H9 (cell line): ENCODE measurements around the gene PDE8A. TPM values are rescaled to one million over a fixed set of nuclear protein-coding genes. Genes with fewer than 3 reads are reported as not detected.

Experiments
- DNase-seq: peaks from one replicate; pipeline ENCODE4 v3.0.0-alpha.2; 2017
- H2AFZ ChIP-seq: one replicate; pipeline ENCODE4 v1.6.1; 2013; ENCODE audit warnings: mild to moderate bottlenecking, low read length, control low read depth, moderate library complexity
- H2AK5ac ChIP-seq: 2 replicates; pipeline ENCODE4 v1.6.1; 2013; ENCODE audit warnings: low read length, control low read depth, mixed read lengths; ENCODE audit not compliant: insufficient read length
- H2BK120ac ChIP-seq: one replicate; pipeline ENCODE4 v1.6.1; 2013; ENCODE audit warnings: low read depth, mild to moderate bottlenecking, low read length, control low read depth, inconsistent platforms; ENCODE audit not compliant: poor library complexity, severe bottlenecking
- H2BK12ac ChIP-seq: 2 replicates; pipeline ENCODE4 v1.6.1; 2013; ENCODE audit warnings: low read length, control low read depth, mixed read lengths, low read depth; ENCODE audit not compliant: insufficient read length
- H2BK15ac ChIP-seq: 2 replicates; pipeline ENCODE4 v1.6.1; 2013; ENCODE audit warnings: low read depth, low read length, control low read depth
- H2BK20ac ChIP-seq: one replicate; pipeline ENCODE4 v1.6.1; 2013; ENCODE audit warnings: low read depth, mild to moderate bottlenecking, low read length, control low read depth, inconsistent platforms; ENCODE audit not compliant: poor library complexity, severe bottlenecking
- H2BK5ac ChIP-seq: 2 replicates; pipeline ENCODE4 v1.6.1; 2013; ENCODE audit warnings: low read length, control low read depth, mixed read lengths; ENCODE audit not compliant: insufficient read length
- H3K14ac ChIP-seq: 2 replicates; pipeline ENCODE4 v1.6.1; 2013; ENCODE audit warnings: low read length, control low read depth; ENCODE audit not compliant: insufficient read depth
- H3K18ac ChIP-seq: 2 replicates; pipeline ENCODE4 v1.6.1; 2013; ENCODE audit warnings: low read depth, mild to moderate bottlenecking, mixed read lengths, low read length, control low read depth; ENCODE audit not compliant: insufficient read length
- H3K23ac ChIP-seq: 2 replicates; pipeline ENCODE4 v1.6.1; 2013; ENCODE audit warnings: low read length, control low read depth, mixed read lengths, low read depth; ENCODE audit not compliant: insufficient read length
- H3K23me2 ChIP-seq: 2 replicates; pipeline ENCODE4 v1.6.1; 2013; ENCODE audit warnings: low read depth, mild to moderate bottlenecking, mixed read lengths, low read length, control low read depth; ENCODE audit not compliant: insufficient read length, poor library complexity, severe bottlenecking
- H3K27ac ChIP-seq: 2 replicates; pipeline ENCODE4 v1.5.1; 2013; ENCODE audit warnings: low read length, control low read depth, mixed read lengths, low read depth; ENCODE audit not compliant: insufficient read length
- H3K27me3 ChIP-seq: 2 replicates; pipeline ENCODE4 v1.6.1; 2013; ENCODE audit warnings: low read length, control low read depth, inconsistent platforms; ENCODE audit not compliant: insufficient read depth
- H3K4ac ChIP-seq: 2 replicates; pipeline ENCODE4 v1.6.1; 2013; ENCODE audit warnings: low read depth, mild to moderate bottlenecking, control low read depth, inconsistent platforms, low read length, moderate library complexity
- H3K4me1 ChIP-seq: 2 replicates; pipeline ENCODE4 v1.6.1; 2013; ENCODE audit warnings: low read length, control low read depth, inconsistent platforms; ENCODE audit not compliant: insufficient read depth
- H3K4me2 ChIP-seq: 2 replicates; pipeline ENCODE4 v1.6.1; 2013; ENCODE audit warnings: low read length, control low read depth, mixed read lengths; ENCODE audit not compliant: insufficient read length, insufficient read depth
- H3K56ac ChIP-seq: 2 replicates; pipeline ENCODE4 v1.6.1; 2013; ENCODE audit warnings: low read depth, mild to moderate bottlenecking, mixed read lengths, low read length, control low read depth; ENCODE audit not compliant: insufficient read length
- H3K79me1 ChIP-seq: 2 replicates; pipeline ENCODE4 v1.6.1; 2013; ENCODE audit warnings: low read depth, mild to moderate bottlenecking, moderate library complexity, low read length, control low read depth, inconsistent platforms; ENCODE audit not compliant: insufficient read depth, poor library complexity, severe bottlenecking
- H3K79me2 ChIP-seq: 2 replicates; pipeline ENCODE4 v1.6.1; 2013; ENCODE audit warnings: low read length, control low read depth, inconsistent platforms; ENCODE audit not compliant: insufficient read depth
- H3K9ac ChIP-seq: 2 replicates; pipeline ENCODE4 v1.6.1; 2013; ENCODE audit warnings: low read length, control low read depth, mixed read lengths; ENCODE audit not compliant: insufficient read length; ENCODE audit errors: extremely low read depth
- H3K9me3 ChIP-seq: one replicate; pipeline ENCODE4 v1.6.1; 2013; ENCODE audit warnings: low read depth, low read length, inconsistent platforms; ENCODE audit not compliant: control insufficient read depth
- H3T11ph ChIP-seq: one replicate; pipeline ENCODE4 v1.6.1; 2013; ENCODE audit warnings: mild to moderate bottlenecking, low read length, control low read depth, inconsistent platforms
- H4K20me1 ChIP-seq: one replicate; pipeline ENCODE4 v1.6.1; 2013; ENCODE audit not compliant: control insufficient read depth, insufficient read length, insufficient read depth
- H4K5ac ChIP-seq: 2 replicates; pipeline ENCODE4 v1.6.1; 2013; ENCODE audit warnings: low read depth, mild to moderate bottlenecking, mixed read lengths, low read length, control low read depth; ENCODE audit not compliant: insufficient read length
- H4K8ac ChIP-seq: replicated peaks from 2 replicates; pipeline ENCODE4 v1.6.1; 2013; ENCODE audit warnings: low read length, control low read depth, mixed read lengths, low read depth; ENCODE audit not compliant: insufficient read length
- H4K91ac ChIP-seq: 2 replicates; pipeline ENCODE4 v1.6.1; 2013; ENCODE audit warnings: low read depth, mild to moderate bottlenecking, moderate library complexity, mixed read lengths, low read length, control low read depth; ENCODE audit not compliant: insufficient read length
- H3K27ac Mint-ChIP-seq, 3 experiments: 2 replicates in 2 of 3; 3 replicates in 1 of 3; pipeline ENCODE4 v1.8.0; 2020 to 2021; ENCODE audit warnings: mixed read lengths in 3 of 3, mild to moderate bottlenecking in 1 of 3, moderate library complexity in 1 of 3
- H3K27me3 Mint-ChIP-seq: 2 replicates; pipeline ENCODE4 v1.8.0; 2021; ENCODE audit warnings: low read depth, mild to moderate bottlenecking, moderate library complexity, mixed read lengths
- H3K36me3 Mint-ChIP-seq, 3 experiments: 2 replicates in 2 of 3; 3 replicates in 1 of 3; pipeline ENCODE4 v1.8.0; 2020 to 2021; ENCODE audit warnings: low read depth in 3 of 3, mixed read lengths in 3 of 3; ENCODE audit not compliant: insufficient read depth in 1 of 3
- H3K4me1 Mint-ChIP-seq, 2 experiments: 2 replicates each; pipeline ENCODE4 v1.8.0; 2020; ENCODE audit warnings: mixed read lengths in 2 of 2
- H3K4me3 Mint-ChIP-seq, 2 experiments: 2 replicates in 1 of 2; 3 replicates in 1 of 2; pipeline ENCODE4 v1.8.0; 2020 to 2021; ENCODE audit warnings: mild to moderate bottlenecking in 2 of 2, mixed read lengths in 2 of 2, moderate library complexity in 1 of 2
- H3K9me3 Mint-ChIP-seq, 2 experiments: 2 replicates in 1 of 2; 3 replicates in 1 of 2; pipeline ENCODE4 v1.8.0; 2020; ENCODE audit warnings: mild to moderate bottlenecking in 2 of 2, mixed read lengths in 2 of 2, moderate library complexity in 1 of 2
- total RNA-seq: library from RNA; stranded (reverse); gene quantifications from 2 replicates; pipeline ENCODE4 v1.2.1, GENCODE V29; 2021
- TF ChIP-seq, protein P1 (sequence below): fragments of 200-600 bp; sonication (generic); conservative IDR thresholded peaks from 3 replicates; pipeline ENCODE4 v1.8.0; 2021; ENCODE audit warnings: antibody characterized with exemption, mild to moderate bottlenecking

Gene PDE8A
- total RNA-seq, 1 experiment from 2014 or later: 9.3 TPM

DNA sequence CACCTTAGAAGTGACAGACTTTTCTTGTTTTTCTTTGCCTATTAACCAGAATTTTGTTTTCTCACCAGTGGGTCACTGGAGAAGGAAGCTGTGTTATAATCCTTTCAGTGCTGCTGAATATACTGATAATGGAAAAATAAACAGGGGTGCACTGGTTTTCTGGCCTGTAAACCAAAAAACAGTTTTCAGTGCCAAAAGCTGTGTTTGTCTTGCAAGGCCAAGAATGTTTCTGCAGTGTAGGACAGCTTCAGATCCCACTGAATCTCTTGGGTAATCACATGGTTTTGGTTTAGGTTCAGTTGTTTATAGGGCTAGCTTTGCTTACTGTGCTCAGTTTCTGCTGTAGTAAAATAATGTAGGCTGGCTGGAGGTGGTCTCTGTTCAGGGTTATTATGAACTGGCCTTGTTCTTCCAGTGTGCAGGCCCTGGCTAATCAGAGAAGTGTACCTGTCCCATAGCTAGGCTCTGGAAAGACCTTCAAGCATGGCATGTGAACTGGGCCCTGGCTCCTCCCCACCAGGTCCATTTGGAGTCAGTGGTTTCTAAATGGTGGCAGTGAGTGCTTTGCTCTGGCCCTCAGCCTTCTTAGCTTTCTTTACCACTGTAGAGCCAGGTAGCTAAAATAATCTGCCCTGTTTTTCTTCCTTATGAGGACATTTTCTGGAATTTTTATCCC is 18.7 kb downstream of the PDE8A start:
- H4K91ac ChIP-seq: no peak overlapping the region
- H3K79me2 ChIP-seq: 0 out of 2 replicates have a peak, but pooled peaks cover 3% of the 10 kb centered on the region
- H2BK20ac ChIP-seq: no peak overlapping the region
- H4K5ac ChIP-seq: no peak overlapping the region
- H3K27ac Mint-ChIP-seq: peak overlapping the region in 1 of 3 experiments; percentile 49; a peak in 1 of 7 replicates
- peaks cover 5 to 8% of the 10 kb centered on the region in 2 experiments; a peak in 2 of 4 replicates for H3K4me1 Mint-ChIP-seq
- H3K4me2 ChIP-seq: no peak overlapping the region
- H2BK15ac ChIP-seq: no peak overlapping the region
- H2BK120ac ChIP-seq: no peak overlapping the region
- H3K36me3 Mint-ChIP-seq: no peaks in the 10 kb centered on the region; a peak in 1 of 7 replicates
- H3K23me2 ChIP-seq: no peaks in the 10 kb centered on the region
- H3K14ac ChIP-seq: no peak overlapping the region
- H3T11ph ChIP-seq: no peak overlapping the region
- H3K9me3 ChIP-seq: no peaks in the 10 kb centered on the region
- H3K9me3 Mint-ChIP-seq: no peaks in the 10 kb centered on the region
- H2AFZ ChIP-seq: no peak overlapping the region
- H3K27me3 ChIP-seq: no peaks in the 10 kb centered on the region
- TF ChIP-seq, protein P1, sequence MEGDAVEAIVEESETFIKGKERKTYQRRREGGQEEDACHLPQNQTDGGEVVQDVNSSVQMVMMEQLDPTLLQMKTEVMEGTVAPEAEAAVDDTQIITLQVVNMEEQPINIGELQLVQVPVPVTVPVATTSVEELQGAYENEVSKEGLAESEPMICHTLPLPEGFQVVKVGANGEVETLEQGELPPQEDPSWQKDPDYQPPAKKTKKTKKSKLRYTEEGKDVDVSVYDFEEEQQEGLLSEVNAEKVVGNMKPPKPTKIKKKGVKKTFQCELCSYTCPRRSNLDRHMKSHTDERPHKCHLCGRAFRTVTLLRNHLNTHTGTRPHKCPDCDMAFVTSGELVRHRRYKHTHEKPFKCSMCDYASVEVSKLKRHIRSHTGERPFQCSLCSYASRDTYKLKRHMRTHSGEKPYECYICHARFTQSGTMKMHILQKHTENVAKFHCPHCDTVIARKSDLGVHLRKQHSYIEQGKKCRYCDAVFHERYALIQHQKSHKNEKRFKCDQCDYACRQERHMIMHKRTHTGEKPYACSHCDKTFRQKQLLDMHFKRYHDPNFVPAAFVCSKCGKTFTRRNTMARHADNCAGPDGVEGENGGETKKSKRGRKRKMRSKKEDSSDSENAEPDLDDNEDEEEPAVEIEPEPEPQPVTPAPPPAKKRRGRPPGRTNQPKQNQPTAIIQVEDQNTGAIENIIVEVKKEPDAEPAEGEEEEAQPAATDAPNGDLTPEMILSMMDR: no peak
- no peak overlapping the region for H2AK5ac ChIP-seq
- H2BK12ac ChIP-seq: no peak overlapping the region
- H3K4me3 Mint-ChIP-seq: no peak overlapping the region
- H2BK5ac ChIP-seq: no peak overlapping the region
- no peaks in the 10 kb centered on the region for H3K79me1 ChIP-seq
- H3K27ac ChIP-seq: no peak overlapping the region
- no peak overlapping the region for H3K56ac ChIP-seq
- no peaks in the 10 kb centered on the region for H3K27me3 Mint-ChIP-seq
- no peak overlapping the region for H3K23ac ChIP-seq
- H3K4ac ChIP-seq: no peak overlapping the region
- no peak overlapping the region for H3K9ac ChIP-seq
- DNase-seq: no peak
- H4K8ac ChIP-seq: no peak overlapping the region
- no peaks in the 10 kb centered on the region for H3K4me1 ChIP-seq
- no peak overlapping the region for H3K18ac ChIP-seq
- H4K20me1 ChIP-seq: no peaks in the 10 kb centered on the region
